WI38 (cell line): ENCODE results near the gene FAM53B.

Experiments used
- H3K4me3 ChIP-seq: 2 replicates; pipeline ENCODE4 v1.5.1; 2011; ENCODE audit warnings: low read depth, mild to moderate bottlenecking, control low read depth, low read length
- TF ChIP-seq, protein P1 (sequence below): IDR thresholded peaks from 2 replicates; pipeline ENCODE4 v1.5.1; 2012; ENCODE audit warnings: low read depth, mild to moderate bottlenecking, control low read depth, low read length

FAM53B gene

DNA sequence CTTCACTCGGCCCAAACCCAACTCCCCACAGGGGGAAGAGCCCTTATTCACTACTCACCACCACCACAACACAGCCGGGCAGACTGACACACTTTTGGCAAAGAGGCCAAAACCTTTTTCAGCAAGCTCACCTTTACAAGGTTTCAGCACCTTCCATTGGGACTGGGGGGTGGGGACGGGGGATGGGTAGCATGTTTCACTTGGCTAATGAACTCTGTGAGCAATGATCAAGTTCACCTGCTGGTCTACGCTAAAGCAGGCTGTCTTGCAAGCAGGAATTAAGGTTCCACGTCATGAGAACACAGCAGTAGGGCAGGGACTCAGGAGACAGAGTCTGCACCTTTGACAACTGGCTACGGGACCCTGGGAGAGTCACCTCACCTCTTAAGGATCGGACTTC, 7.0 kb downstream of the FAM53B start:
- TF ChIP-seq, protein P1, sequence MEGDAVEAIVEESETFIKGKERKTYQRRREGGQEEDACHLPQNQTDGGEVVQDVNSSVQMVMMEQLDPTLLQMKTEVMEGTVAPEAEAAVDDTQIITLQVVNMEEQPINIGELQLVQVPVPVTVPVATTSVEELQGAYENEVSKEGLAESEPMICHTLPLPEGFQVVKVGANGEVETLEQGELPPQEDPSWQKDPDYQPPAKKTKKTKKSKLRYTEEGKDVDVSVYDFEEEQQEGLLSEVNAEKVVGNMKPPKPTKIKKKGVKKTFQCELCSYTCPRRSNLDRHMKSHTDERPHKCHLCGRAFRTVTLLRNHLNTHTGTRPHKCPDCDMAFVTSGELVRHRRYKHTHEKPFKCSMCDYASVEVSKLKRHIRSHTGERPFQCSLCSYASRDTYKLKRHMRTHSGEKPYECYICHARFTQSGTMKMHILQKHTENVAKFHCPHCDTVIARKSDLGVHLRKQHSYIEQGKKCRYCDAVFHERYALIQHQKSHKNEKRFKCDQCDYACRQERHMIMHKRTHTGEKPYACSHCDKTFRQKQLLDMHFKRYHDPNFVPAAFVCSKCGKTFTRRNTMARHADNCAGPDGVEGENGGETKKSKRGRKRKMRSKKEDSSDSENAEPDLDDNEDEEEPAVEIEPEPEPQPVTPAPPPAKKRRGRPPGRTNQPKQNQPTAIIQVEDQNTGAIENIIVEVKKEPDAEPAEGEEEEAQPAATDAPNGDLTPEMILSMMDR = no peak
- no peak overlapping the region for H3K4me3 ChIP-seq

DNA sequence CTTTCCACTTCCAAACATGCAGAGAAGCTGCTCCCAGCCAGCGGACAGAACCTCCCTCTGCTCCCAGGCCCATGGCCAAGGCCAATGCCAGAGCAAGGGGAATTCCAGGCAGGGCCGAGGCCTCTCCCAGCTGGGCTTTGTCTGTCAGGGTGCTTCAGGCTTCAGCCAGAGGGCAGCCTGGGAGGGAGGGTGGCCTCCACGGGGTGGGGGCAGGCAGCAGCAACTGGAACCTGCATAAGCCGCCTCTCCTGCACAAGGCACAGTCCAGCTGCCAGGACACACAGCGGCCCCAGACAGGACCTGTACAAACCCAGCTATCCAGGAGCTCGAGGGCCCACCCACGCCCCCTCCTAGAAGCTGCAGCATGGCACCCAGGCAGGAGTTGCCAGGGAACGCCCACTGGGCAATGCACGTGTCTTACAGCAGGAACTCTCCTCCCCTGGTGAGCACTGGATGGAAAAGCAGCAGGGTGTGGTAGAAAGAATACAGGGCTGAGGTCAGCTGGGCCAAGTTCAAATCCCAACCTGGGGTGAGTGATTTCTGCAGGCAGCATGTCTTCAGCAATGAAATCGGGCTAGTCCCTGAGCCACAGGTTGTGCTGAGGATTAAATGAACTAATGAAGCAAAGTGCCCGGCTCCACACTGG, 7.6 kb downstream of the FAM53B start:
- TF ChIP-seq, protein P1 = no peak

DNA sequence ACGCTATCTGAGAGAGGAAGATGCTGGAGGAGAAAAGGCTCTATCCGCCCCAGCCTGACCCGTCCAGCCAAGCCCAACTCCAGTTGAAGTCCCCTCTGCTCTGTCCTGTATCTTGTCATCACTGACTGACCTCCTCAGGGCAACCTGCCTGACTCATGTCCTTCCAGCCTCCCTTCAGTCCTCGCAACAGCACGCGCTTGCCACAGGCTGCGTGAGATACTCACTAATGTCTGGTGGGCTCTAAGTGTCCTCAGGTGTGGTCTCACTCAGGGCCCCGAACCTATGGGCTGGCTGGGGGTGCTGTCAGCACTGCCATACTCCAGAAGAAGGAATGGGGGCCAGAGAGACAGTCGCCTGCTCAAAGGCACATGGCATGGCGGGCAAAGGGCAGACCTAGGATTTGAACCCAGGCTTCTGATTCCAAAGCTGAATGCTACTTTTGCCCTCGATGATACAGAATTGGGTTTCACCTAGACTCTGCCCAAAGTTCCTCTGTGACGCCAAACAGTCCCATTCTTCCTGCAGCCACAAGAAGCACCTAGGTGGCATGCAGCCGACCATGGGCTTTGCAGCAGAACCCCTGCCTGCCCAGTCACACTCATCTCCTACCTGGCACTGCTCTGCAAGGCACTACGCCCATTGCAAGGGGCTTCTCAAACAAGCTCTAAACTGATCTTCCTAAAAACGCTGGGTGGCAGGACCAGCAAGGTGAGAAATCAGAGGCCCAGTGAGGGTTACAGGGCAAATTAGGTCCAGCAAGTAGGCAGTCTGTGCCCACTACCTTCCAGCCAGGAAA, 8.5 kb downstream of the FAM53B start:
- TF ChIP-seq, protein P1 = no peak
- no peak overlapping the region; the same call in 1 of the 2 replicates for H3K4me3 ChIP-seq

More for the DNA sequence above, 7.6 kb downstream of the FAM53B start:
- peak overlapping the region; percentile 2; the same call in 1 of the 2 replicates for H3K4me3 ChIP-seq

DNA sequence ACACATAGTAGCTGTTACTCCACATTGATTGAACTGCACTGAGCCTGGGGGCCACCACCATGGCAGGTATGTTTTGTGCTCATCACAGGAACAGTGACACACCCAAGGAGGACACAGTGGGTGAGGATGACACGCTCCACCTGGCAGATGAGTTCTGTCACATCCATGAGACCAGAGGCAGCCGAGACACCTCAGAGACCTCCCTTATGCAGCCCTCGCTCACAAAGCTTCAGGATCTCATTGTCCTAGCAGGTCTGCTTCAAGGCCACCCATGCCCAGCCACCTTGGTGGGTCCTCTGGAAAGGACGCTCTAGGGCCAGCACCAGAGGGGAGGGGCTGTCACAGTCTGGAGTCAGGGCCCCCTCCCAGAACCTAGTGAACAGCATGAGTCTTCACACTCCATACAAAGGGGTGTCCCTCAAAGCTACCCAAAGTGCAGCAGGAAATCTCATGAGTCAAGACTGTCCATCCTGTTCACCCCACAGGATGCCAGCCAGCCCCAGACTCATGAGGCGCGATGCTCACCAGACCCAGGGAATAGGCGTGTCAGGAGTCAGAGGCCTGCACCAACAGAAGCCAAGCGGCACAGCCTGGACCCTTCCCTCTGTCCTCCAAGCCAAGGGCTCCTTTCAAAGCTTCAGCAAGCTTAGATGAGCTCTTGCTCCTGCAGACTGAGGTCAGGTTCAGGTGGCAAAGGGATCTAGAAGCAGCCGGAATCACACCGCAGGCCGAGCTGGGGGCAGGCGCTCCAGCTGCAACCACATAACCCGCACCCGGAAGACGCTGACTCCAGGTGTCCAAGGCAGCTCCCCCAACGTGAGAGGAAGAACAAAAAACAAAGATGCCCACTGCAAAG, 9.6 kb downstream of the FAM53B start:
- TF ChIP-seq, protein P1 = no peak
- H3K4me3 ChIP-seq = no peak overlapping the region

DNA sequence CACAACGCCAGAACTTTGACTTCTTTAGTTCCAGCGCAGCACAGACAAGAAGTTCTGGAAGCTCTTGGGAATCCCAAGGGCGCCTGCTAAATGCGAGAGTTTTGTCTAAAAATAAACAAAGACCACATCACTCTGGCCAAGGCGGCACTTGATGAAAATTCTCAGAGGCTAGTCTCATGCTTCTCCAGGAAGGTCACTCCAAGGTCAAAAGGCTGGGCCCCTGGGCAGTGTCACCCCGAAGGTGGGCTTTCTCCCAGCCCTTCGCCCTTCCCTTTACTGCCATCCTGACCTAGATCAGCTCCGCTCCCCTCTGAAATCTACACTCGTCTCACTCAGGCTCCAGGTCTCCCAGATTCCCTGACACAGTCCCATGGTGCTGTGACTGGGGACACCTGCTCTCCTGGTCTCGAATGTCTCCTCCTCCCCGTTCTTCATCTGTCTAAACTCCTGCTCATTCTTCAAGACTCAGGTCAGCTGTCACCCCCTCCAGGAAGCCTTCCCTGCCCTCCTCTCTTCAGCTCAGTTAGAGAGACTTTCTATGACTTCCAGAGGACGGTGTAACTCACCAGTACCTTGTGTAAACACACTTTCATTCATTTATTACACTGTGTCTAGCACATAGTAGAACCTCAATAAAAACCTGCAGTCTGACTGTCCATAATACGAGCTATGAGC, 10.5 kb downstream of the FAM53B start:
- H3K4me3 ChIP-seq = no peak overlapping the region
- TF ChIP-seq, protein P1 = no peak

DNA sequence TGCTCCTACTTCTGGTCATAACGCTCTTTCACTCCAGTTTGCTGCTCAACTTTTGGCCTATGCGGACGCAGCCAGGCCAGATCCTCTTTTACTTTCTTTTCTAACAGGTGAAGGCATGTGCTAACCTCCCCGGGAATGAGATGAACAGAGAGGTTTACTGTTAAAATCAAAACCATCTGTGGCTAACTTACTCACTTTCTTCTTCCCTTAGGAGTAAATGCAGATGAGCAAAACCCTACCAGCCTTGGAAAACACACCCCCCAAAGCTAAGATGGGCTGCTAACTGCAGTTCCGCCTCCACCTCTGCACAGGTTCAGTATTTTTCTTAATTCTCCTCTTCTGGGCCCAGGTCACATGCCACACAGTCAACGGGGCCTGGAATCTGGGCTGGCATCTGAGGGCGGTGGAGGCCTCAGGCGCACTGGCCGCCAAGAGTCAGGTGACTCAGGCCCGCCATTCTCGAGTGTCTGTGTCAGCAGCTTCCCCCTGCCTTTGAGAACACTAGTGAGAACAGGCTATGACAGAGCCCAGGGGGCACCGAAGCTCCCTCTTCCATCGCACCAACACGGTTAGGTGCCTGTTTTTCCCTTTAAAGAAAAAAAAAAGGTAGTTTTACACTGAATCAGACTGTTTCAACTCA, 11.1 kb downstream of the FAM53B start:
- TF ChIP-seq, protein P1 = no peak
- no peak overlapping the region for H3K4me3 ChIP-seq
